ENCODE results near the gene PLEKHG3.

Gene PLEKHG3

GRCh38 chr14:64764641-64765520 is 60.7 kb downstream of the PLEKHG3 start:
- DNase-seq (ENCODE audit: low spot score) = peak; percentile 72

GRCh38 chr14:64765740-64766302 is 61.6 kb downstream of the PLEKHG3 start:
- no peak for DNase-seq (ENCODE audit: low spot score)

DNA sequence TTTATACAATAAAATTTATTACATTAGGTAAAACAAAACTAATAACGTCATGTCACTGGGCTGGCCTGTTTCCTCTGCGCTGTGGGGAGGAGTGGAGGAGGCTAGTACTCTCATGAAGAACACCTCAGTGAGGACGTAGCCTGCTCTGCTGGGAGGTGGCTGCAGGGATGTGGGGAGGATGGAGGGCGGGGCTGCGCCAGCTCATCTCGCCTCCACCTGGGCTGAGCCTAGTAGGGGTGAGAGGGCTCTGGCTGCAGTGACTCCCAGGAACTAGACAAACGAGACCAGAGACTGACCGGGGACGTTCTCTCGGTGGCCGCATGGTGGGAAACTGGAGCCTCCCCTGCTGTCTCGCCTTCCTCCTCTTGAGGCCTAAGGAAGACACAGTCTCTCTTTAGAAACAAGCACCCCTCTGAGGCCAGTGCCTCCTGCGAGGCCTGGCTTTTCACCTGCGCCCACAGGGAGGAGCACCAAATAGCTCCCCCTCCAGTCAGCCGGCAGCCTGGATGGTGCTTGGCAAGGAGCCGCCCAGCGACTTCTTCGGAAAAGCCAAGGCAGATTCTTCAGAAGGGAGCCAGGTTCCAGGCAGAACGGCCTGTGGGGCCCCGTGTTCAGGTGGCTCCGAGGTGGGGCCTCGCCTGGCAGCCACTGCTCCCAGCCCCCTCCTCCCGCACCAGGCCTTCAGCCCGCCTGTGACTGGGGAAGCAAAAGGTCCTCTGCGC is 62.4 kb downstream of the PLEKHG3 start:
- no peak for DNase-seq (ENCODE audit: low spot score)

DNA sequence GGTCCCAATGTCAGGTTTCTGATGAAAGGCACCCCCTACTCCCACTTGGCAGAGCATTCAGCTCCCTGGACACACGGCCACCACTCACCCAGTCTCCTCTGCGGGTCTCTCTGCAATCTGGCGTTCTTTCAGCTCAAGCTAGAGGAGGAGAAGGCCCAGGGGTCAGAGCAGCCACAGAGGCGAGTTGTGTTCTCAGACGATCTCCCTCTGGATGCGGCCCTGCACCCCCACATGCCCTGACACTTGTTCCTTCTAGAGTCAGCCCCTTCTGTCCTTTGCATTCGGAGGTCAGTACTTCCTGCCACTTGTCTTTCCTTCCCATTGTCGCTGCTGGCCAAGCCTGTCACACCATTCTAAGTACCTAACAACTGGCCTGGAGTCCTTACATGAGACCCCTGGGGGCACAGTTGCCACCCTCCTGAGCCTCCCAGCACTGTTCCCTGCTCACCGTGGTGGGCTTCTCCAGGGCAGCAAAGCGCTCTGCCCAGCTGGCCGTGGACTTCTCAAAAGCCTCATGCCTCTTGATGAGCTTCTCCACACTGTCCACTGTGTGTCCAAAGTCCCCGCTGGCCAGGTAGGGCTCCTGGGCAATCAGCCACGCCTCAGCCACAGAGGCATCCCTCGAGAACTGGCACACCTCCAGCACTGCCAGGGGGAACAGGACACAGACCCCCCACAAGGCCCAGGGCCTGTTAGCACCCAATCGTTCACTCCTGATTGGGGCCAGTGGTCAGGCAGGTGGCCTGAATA is 63.2 kb downstream of the PLEKHG3 start:
- no peak for DNase-seq (ENCODE audit: low spot score)

DNA sequence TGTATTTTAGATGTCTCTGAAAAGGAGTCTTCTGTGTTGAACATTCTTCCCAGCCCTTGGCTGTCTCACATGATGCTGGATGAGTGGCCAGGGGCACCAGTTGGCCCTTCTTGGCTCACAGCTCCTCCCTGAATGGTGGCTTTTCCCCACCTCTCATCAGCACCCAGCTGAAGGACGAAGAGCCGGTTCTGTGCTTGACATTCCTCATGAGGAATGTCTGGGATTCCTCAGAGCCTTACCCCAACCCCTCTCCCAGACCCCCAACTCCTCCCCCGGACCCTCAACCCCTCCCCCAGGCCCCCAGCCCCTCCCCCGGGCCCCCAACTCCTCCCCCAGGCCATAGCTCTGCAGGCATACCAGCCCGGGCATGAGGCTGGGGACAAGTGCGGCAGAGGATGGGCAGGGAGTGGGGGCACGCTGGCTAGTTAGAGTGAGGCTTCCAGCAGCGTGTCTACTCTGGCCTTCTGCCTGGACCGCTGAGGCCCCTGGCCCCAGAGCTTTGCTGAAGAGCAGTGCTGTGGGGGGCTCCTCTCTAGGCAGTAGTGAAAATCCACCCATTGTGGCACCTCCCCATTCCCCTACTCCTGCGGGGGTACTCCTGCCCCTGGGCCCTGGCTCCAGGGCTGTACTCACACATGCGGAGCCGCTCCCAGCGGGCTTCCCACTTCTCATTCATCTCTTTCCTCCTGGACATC is 64.3 kb downstream of the PLEKHG3 start:
- DNase-seq (ENCODE audit: low spot score) = no peak

- no peak for DNase-seq (ENCODE audit: low spot score)
These were observed 65.1 kb downstream of the PLEKHG3 start for GRCh38 chr14:64769096-64770020.

GRCh38 chr14:64770751-64771150 is 66.5 kb downstream of the PLEKHG3 start:
- DNase-seq (ENCODE audit: low spot score) = no peak

DNA sequence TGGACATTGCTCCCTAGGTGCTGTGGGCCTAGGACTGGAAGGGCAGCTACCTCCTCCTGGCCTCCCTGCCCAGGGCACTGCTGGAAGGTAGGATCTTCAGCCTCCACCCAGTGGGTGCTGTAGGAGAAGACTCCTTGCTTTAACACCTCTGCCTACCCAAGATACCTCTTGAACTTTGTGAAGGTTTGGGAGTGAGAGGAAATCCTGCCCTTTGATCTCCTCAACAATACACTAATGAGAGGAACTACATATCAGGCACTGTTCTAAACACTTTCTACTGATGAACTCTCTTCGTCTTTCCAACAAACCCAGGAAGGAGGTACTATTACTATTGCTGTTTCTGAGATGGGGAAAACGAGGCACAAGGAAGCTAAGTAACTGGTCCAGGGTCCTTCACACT is 66.9 kb downstream of the PLEKHG3 start:
- DNase-seq (ENCODE audit: low spot score) = no peak

DNA sequence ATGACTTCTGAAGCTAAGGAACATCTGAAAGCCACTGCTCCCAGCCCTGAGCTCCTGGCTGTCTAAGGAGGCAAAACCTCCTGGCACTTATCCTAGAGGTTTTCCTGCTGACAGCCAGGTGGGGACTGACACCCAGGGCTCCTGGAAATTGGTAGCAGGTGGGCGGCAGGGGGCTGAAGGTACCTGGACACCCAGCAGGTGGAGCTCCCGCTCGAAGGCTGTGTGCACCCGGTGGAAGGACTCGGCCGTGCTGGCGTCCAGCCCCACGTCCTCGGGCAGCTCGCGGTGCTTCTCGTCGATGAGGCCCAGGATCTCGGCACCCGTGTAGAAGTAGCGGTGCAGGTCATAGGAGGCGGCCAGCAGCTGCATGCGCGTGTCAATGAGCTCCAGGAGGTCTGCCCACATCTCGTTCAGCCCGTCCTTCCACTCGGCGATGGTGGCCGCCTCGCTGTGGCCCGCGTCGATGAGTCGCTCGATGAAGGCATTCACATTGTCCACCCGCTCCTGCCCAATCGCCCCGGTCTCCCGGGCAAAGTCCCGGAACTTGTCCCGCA is 68.2 kb downstream of the PLEKHG3 start:
- DNase-seq (ENCODE audit: low spot score) = no peak

GRCh38 chr14:64773046-64773445 is 68.8 kb downstream of the PLEKHG3 start:
- no peak for DNase-seq (ENCODE audit: low spot score)

- DNase-seq (ENCODE audit: low spot score) = no peak
These were observed 69.4 kb downstream of the PLEKHG3 start for GRCh38 chr14:64773577-64773976.

- DNase-seq (ENCODE audit: low spot score) = no peak
These were observed 70.0 kb downstream of the PLEKHG3 start for GRCh38 chr14:64774272-64774671.

DNA sequence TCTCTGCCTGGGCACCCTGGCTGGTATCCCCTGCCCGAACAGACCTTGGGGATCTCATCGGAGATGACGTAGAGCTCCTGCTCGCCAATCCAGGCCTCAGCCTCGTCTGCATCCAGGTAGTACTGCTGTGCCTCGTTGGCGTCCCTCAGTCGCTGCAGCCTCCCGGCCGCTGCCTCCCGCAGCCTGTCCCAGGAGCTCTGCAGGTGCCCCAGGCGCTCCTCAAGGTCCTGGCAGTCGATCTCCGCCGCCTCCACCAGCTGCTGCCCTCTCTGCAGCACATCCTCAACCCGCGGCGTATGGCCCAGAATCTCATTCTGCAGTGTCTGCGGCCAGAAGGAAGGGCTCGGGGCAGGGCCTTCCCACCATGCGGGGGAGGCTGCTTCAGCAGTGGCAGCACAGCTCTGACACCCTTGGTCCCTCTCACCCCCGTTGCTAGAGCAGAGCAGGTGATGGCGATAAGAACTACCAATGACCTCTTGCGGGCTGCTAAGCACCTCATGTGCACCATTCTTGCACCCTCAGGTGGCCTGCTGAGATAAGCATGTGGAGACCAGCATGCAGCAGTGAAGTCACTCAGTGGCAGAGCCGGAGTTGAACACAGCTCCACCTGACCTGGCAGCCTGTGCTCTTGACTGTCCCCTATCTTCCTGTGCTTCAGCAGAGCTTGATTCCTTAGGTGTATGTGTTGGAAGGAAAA is 71.0 kb downstream of the PLEKHG3 start:
- DNase-seq (ENCODE audit: low spot score) = no peak

DNA sequence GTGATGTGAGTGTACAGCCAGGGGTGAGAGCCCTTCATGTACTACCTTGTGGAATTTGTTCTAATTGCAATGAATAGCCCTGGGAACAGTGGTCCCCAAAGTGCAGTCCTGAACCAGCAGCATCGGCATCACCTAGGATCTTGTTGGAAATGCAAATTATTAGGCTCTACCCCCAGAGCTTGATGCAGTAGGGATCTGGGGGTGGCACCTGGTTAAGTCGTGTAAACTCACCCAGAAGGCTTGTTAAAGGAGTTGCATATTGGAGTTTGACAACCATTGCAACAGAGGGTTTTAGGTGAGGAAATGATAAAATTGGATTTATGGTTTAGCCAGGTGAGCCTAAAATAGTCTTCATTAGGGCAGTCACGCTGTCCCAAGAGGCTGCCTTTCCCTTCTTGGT is 73.2 kb downstream of the PLEKHG3 start:
- no peak for DNase-seq (ENCODE audit: low spot score)

GRCh38 chr14:64778104-64778754 is 74.0 kb downstream of the PLEKHG3 start:
- no peak for DNase-seq (ENCODE audit: low spot score)

GRCh38 chr14:64779472-64779871 is 75.2 kb downstream of the PLEKHG3 start:
- DNase-seq (ENCODE audit: low spot score) = no peak

GRCh38 chr14:64782196-64782595 is 78.0 kb downstream of the PLEKHG3 start:
- DNase-seq (ENCODE audit: low spot score) = no peak

DNA sequence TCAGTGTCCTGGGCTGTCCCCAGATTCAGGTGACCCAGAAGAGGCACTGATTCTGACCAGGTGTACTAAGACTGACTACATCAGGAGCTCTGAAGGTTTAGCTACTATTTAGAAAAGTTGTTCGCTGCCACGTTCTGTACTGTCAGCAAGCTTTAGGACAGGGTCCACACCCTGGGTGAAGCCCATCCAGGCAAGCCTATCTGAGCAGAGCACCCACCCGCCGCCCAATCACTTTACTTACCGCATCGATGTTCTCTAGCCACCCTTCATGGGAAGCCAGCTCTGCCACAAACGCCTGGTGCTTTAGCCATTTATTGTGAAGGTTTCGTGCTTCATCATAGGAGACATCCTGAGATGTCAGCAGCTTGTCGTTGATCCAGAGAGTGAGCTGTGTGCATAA is 79.8 kb downstream of the PLEKHG3 start:
- no peak for DNase-seq (ENCODE audit: low spot score)
